LNCaP clone FGC (cell line): ENCODE measurements around the gene SOX6.
A peak's percentile ranks its signal among the peaks of the same experiment; 100 is the strongest.

Experiments
- DNase-seq: peaks from one replicate; pipeline ENCODE4 v3.0.0-alpha.2; 2011; ENCODE audit warnings: low read depth
- H3K4me3 ChIP-seq: 2 replicates; pipeline ENCODE4 v1.5.1; 2011; ENCODE audit warnings: mild to moderate bottlenecking, low read depth, low read length, control low read depth
- CTCF ChIP-seq: IDR thresholded peaks from 2 replicates; pipeline ENCODE4 v1.5.1; 2012; ENCODE audit warnings: mild to moderate bottlenecking; ENCODE audit not compliant: control insufficient read depth, insufficient read depth; ENCODE audit errors: extremely low read depth

Gene SOX6

DNA sequence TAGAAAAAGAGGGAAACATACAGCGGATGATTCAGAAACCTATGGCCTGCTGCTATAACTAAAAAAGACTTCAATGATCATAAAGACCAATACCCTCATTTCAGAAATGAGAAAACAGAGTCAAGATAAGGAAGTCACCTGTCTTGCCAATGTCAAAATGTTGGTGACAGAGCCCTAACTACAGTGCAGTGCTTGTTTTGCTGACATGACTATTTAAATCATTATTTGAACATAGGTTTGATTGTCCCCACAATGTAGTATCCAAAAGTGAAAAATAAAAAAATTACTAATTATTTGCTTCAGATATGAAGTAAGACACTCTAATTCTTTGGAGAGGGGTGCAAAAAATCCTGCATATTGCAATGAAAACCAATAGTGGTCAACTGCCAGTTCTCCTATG, 115.7 kb downstream of the SOX6 start:
- no peak for DNase-seq
- no peak for TF ChIP-seq CTCF
- H3K4me3 ChIP-seq = no peak overlapping the region

DNA sequence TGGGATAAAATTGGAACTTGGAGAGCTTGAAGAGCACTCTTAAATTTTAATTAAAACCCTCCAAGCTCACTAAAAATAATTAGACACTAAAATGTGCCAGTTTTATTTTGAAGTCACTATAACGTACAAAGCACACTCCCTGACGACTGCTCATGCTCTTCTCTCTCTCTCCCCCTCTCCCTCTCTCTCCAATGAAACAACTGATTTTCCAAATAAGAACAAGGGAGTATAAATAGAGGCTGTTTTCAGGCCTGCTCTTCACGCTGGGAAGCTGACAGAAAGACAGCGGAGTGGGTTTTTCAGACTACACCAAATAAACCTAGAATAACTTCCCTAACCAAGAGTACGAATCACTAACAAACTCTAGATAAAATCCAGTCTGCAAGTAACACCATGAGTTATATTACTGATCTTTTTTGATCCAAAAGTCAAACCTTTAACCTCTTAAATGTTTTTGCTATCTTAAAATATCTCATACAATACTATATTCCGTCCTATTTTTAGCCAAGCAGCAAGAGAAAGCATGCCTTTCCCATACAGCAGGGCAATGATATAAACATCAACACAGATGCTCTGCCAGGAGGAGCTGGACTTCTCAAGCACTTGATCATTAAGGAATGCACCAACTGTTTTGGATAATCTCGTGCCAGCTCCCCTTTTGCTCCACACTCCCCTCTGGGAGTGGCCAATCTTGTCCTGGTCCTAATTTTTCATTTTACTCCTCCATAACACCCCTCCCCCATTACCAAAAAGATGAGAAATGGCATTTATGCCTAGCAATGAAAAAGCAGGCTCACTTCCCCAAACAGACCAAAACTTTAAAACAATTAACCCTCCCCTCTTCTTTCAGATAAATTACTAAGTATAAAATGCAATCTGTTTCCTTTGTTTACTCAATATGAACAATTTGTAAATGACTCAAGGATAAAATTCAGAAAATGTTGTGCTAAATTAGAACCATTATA, 116.9 kb downstream of the SOX6 start:
- TF ChIP-seq CTCF = no peak
- DNase-seq = no peak
- no peak overlapping the region for H3K4me3 ChIP-seq

- peak; percentile 96 for DNase-seq
- TF ChIP-seq CTCF = no peak
- no peak overlapping the region for H3K4me3 ChIP-seq
Measured at GRCh38 chr11:16226245-16226644, 130.1 kb downstream of the SOX6 start.

GRCh38 chr11:16225623-16226022, 130.7 kb downstream of the SOX6 start:
- H3K4me3 ChIP-seq = no peak overlapping the region
- DNase-seq = no peak

GRCh38 chr11:16223558-16223957, 132.8 kb downstream of the SOX6 start:
- no peak for DNase-seq
- no peak for TF ChIP-seq CTCF

More at GRCh38 chr11:16225623-16226022, 130.7 kb downstream of the SOX6 start:
- no peak for TF ChIP-seq CTCF

DNA sequence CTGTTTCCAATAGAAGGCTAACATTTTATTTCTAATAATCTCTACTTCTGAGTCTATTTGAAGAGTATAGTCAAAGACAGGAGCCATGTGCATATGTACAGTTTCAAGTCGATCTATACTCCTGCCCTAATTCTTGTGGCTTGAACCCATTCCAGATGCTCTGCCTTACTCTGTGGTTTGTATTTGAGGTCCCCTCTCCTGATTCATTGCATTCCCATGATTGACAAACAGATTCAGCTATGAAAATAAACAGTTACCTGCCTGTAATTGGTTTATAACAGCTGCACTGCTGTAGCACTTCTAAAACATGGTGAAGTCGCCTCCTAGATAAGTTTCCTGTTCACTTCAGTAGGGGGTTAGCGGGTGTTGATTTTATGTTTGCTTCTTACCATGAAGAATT, 138.7 kb downstream of the SOX6 start:
- no peak for DNase-seq
- H3K4me3 ChIP-seq = no peak overlapping the region
- TF ChIP-seq CTCF = no peak

More at GRCh38 chr11:16223558-16223957, 132.8 kb downstream of the SOX6 start:
- H3K4me3 ChIP-seq = no peak overlapping the region
